ENCODE data around the gene CCDC188. TPM values are rescaled to one million over a fixed set of nuclear protein-coding genes. Genes with fewer than 3 reads are reported as not detected.

Gene CCDC188
- polyA plus RNA-seq (ENCODE audit: insufficient read length): 1.0 TPM
- long read RNA-seq, donor 1: 0 reads
- long read RNA-seq, donor 2: 0 reads
- long read RNA-seq, donor 3: 0 reads
- long read RNA-seq, donor 4: 0 reads
- long read RNA-seq, donor 5: 0 reads
- long read RNA-seq, donor 6: 0 reads
- long read RNA-seq, donor 7: 0 reads
- long read RNA-seq, donor 8: 0 reads

GRCh38 chr22:20150381-20151275 lies at the start of gene CCDC188:
TSS of gene CCDC188 (minus strand) at chr22:20151055. CDS start at chr22:20150986, 69 bp downstream.
- no peak for DNase-seq

- DNase-seq: no peak
Observed at GRCh38 chr22:20199906-20200305, 49.1 kb upstream of the CCDC188 start.

- no peak for DNase-seq
Observed at GRCh38 chr22:20199413-20199842, 48.6 kb upstream of the CCDC188 start.

GRCh38 chr22:20198557-20199319 lies 47.9 kb upstream of the CCDC188 start:
- DNase-seq: no peak

- DNase-seq: no peak
Observed at GRCh38 chr22:20197407-20198030, 46.7 kb upstream of the CCDC188 start.

DNA sequence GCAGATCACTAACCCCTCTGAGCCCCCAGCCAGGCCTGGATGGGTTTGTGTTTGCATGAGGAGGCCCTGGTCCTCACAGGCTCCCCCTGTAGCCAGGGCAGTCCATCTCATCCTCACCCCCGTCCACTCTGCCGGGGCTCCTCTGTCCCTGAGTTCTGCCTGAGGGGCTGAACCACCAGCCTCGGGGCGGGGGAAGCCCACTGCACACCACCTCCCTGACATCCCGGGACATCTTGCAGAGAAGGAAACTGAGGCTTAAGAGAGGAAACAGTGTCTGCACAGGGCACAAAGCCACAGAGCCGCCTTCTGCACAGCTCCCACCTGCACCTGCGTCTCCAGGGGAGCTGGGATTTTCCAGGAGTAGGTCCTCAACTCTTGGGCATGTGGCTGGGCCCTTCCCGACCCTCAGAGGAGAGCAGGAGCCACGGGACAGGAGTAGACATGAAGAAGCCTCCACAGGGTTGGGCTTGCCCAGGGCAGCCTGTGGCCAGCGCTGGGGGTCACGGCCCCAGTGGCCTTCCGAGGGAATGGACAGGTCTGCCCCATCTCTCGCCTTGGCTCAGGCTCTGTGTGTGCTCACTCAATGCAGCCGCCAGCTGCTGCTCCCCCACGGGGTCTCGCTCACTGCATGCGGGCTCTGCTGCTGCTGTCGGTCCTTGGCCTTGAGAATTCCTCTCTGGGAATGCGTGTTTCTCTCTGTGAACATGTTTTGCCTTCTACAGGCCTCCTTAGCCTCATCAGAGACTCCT lies 45.4 kb upstream of the CCDC188 start:
- no peak for DNase-seq

- no peak for DNase-seq
Observed at GRCh38 chr22:20194681-20195593, 44.1 kb upstream of the CCDC188 start.

- no peak for DNase-seq
Observed at GRCh38 chr22:20193761-20194494, 43.1 kb upstream of the CCDC188 start.

- DNase-seq: no peak
Observed at GRCh38 chr22:20192972-20193760, 42.3 kb upstream of the CCDC188 start.

GRCh38 chr22:20192293-20192971 lies 41.6 kb upstream of the CCDC188 start:
- no peak for DNase-seq

- no peak for DNase-seq
Observed at GRCh38 chr22:20191803-20192202, 40.9 kb upstream of the CCDC188 start.

GRCh38 chr22:20191000-20191515 lies 40.2 kb upstream of the CCDC188 start:
- DNase-seq: no peak

GRCh38 chr22:20188567-20188877 lies 37.7 kb upstream of the CCDC188 start:
- DNase-seq: no peak

- DNase-seq: no peak
Observed at GRCh38 chr22:20187777-20188566, 37.1 kb upstream of the CCDC188 start.

DNA sequence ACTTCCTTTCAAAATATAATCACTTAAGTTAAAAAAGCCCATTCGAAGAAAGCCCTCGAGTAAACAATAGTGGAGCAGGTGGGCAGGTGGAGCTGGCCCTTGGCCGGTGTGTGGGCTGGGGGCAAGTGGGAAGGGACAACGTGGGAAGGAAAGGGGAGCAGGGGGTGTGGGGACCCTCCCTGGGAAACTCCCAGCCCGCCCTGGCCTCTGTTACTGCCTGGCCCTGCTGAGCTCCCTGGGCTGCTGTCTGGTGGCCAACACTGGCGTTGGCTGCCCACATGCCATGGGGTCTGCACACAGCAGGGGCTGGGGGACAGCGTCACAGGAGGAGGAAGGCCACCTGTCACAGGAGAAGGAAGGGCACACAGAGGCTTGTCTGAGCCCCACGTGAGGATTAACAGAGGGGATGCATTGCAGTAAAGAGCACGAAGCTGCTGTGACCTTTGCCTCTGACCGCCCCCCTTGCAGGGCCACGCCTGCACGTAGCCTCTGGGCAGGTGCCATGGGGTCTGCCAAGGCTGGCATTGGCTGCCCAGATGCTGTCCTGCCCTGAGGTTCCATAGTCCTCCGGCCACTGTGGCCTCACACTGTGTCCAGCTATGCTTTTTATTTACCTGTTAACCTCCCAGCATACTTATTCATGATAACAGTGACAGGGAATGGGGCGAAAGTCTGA lies 36.2 kb upstream of the CCDC188 start:
- DNase-seq: no peak

DNA sequence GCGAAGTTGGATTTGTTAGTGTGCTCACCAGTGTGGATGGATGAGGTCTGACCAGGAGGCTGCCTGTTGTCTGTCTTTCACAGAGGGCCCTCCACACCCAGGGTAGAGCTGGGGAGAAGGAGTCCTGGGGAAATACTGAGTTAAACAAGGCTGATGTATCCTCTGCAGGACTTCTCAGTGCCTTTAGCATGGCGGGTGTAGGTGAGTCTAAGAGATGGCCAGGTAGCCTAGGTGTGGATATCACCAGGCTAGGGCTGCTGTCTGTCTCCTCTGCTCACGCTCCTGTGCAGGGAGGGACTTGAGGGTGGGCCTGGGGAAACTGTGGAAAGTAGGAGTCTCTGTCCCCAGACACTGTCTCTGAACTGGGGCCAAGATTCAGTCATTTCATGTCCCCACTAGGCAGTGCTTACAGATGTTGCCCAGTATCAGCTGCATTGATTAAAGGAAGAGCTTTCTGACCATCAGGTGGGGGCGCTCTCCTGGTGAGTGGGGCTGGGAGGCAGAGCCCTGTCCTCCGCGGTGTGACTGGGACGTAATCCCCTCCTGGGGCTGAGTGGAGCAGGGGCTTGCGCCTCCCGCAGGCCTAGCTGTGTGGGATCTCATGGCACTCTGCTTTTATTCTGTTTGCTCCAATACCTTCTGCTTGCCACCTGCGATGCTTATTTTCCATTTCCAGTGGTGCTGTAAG lies 35.5 kb upstream of the CCDC188 start:
- DNase-seq: no peak
